COLO829 (cell line): ENCODE results near the gene BCL10.
"Not testable (repeated sequence)": the region's sequence is repeated elsewhere in the genome, so short reads cannot be mapped to it uniquely, and the experiment has no call there.

Source experiments
- DNase-seq: peaks from one replicate; pipeline ENCODE4 v3.0.0; 2012; ENCODE audit warnings: low spot score

Gene BCL10

DNA sequence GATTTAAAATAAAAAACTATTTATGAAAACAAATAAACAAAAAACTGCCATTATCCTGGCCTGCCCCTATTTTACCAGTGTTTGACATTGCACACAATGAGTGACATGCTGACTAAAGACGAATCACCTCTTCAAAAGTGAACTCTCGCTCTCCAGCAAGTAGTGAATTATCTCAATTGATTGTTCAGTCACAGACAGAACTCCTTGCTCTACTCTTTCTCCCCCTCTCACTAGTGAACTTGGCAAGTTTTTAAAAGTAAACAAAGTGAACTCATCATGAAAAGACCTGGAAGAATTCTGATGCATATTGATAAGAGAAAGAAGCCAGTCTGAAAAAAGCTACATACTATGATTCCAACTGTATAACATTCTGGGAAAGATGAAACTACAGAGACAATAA lies 12.3 kb downstream of the BCL10 start:
- DNase-seq: no peak

DNA sequence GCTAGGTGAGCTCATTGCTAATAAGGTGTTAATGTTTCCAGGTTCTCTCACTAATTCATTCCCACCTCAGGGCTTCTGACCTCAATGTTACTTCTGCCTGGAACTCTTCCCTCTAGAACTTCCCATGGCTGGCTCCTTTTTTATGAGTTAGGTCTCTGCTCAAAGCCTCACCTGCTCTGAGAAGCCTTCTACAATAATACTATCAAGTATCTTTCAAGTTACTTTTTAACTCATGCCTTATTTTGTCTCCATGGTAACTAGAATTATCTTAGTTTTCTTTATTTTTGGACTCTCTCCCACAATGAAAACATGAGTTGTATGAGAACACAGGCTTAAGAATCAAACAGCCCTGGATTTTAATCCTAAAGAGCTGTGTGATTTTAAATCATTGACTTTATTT lies 13.4 kb downstream of the BCL10 start:
- DNase-seq: no peak

GRCh38 chr1:85259912-85260274 lies 16.5 kb downstream of the BCL10 start:
- DNase-seq: no peak

GRCh38 chr1:85259118-85259911 lies 17.1 kb downstream of the BCL10 start, which contains the start of gene C1orf52:
TSS of gene C1orf52 (minus strand) at chr1:85259662. CDS start at chr1:85259633, 29 bp downstream.
- DNase-seq: peak; percentile 69

GRCh38 chr1:85258536-85259117 lies 17.8 kb downstream of the BCL10 start:
- DNase-seq: no peak

DNA sequence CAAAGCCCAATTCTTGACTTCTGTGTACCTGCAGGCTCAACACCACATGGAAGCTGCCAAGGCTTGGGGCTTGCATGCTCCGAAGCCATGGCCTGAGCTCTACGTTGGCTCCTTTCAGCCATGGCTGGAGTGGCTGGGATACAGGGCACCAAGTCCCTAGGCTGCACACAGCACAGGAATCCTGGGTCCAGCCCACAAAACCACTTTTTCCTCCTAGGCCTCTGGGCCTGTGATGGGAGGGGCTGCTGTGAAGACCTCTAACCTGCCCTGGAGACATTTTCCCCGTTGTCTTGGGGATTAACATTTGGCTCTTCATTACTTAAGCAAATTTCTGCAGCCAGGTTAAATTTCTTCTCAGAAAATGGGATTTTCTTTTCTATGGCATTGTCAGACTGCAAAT lies 27.4 kb downstream of the BCL10 start:
- DNase-seq: not testable (repeated sequence)

DNA sequence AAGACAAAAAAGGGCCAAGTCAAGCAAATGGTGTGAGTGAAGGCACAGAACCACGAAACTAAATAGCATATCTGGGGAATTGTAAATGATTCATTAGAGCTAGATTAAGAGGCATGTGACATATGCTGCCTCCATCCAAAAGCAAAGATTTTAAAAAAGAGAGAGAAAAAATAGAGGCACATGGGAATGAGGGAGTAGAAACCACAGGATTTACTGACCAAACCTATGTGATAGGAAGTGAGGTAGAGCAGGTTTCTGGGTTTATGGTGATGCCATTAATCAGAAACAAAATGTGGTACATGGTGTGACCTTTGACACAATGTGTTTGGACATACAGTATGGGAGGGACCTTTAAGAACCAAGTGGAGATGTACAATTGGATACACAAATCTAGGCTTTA lies 30.5 kb downstream of the BCL10 start:
- no peak for DNase-seq

DNA sequence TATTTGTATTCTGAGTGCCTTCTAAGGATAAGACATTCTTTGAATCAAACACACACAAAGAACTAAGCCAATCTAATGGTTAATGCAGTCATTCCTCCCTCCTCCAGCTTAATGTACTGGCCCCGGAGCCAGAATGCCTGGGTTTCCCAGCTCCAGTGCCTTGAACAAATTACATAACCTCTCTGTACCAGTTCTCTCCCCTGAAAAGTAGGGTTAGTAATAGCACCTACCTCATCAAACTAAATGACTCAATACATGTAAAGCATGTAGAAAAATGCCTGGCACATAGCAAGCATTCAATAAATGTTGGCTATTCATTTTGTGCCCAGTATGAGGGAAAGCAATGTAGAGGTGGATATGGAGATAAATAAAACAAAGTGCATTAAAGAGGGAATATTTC lies 31.0 kb downstream of the BCL10 start:
- no peak for DNase-seq

GRCh38 chr1:85244271-85245061 lies 32.0 kb downstream of the BCL10 start:
- no peak for DNase-seq

DNA sequence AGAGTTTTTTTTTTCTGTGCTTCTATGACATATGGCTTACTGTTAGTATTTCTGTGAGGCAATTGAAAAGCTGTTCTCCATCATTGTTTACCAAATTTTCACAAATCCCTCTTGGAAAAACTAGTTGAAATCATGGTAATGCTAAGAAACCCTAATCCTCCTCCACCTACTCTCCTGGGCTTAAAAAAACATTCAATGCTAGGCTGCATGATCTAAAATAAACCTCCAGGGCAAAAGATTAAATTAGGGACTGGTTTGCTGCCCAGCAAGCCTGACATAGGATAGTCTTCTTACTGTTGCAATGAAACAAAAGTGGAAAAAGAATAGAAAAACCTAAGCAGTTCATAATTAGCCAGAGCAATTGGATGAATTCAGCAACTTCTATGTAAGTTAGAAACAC lies 33.1 kb downstream of the BCL10 start:
- no peak for DNase-seq

DNA sequence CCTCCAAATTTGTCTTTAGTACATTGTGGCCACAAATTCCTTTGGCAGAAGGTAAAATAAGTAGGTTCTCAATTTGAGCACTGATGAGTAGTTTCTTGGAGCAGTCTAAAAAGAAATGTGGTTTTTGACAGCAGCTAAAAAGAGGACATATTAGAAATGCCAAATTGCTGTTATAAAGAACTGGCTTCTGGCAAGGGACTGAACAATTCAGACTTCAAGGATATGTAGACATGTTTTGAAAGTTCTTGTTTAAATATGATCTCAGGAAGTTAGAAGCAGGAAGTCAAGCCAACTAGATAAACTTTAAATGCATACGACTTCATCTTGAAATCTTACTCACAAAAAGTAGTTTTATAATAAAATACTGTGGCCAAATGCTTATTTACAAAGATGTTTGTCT lies 35.8 kb downstream of the BCL10 start:
- no peak for DNase-seq

DNA sequence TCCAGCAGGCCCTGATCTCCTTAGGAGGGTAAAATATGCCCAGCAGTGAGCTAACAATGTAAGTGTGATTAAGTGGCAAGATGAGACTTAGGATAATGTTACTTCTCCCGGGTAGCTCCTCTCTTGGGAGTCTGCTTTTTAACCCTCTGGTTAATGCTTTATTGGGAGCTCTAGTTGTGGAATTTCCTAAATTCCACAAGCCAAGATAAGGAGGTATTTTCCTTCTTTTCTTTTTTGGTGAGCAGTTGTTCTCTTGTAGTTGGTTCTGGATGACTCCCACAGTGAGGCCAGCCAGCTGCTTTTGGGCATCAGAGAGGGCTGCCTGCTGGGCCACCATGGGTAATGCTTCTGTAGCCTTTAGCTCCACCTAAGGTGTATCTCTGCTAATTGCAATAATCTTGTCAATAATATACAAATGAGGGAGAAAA lies 36.2 kb downstream of the BCL10 start:
- DNase-seq: no peak

- no peak for DNase-seq
Observed at GRCh38 chr1:85237613-85238012, 38.8 kb downstream of the BCL10 start.

DNA sequence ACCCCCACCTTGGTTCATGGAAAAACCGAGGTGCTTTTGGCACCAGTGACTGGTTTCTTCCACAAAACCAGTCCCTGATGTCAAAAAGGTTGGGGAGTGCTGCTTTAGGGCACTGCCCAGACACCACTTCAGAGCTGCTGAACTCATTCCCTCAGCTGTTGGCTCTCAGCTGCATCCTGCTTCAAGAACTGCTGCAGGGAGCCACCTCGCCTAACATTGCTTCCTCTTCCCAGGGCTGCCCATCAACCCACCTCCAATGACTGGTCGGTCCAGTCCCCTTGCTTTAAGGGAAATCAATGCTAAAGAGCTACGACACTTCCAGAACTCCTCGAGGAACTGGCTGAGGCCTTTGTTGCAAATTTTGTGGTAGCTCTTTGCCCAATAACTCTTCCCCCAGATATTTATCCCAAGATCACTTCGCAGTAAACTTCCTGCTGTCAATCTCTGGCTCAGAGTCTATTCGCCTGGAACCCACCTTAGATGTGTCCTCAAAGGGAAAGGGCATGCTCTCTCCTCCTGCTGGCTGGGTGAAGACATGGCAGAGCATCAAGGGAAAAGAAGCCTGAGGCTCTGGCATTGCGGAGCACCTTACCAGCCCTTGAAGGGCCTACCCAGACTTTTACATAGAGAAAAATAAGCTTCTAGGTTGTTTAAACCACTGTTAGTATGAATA lies 46.0 kb downstream of the BCL10 start:
- no peak for DNase-seq

DNA sequence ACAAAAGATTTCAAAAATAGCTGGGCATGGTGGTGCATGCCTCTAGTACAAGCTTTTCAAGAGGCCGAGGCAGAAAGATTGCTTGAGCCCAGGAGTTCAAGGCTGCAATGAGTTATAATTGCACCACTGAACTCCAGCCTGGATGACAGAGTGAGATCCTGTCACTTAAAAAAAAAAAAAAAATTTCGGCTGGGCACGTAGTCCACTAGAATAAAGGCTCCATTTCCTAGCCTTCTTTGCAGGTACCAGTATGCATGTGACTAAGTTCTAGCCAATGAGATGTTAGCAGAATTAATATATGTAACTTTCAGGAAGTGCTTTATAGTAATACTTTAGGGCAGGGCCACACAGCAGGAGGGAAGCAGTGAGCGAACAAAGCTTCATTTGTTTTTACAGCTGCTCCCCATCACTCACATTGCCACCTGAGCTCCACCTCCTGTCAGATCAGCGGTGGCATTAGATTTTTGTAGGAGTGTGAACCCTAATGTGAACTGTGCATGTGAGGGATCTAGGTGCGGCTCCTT lies 46.8 kb downstream of the BCL10 start:
- no peak for DNase-seq

- DNase-seq: no peak
Observed at GRCh38 chr1:85228972-85229371, 47.5 kb downstream of the BCL10 start.

DNA sequence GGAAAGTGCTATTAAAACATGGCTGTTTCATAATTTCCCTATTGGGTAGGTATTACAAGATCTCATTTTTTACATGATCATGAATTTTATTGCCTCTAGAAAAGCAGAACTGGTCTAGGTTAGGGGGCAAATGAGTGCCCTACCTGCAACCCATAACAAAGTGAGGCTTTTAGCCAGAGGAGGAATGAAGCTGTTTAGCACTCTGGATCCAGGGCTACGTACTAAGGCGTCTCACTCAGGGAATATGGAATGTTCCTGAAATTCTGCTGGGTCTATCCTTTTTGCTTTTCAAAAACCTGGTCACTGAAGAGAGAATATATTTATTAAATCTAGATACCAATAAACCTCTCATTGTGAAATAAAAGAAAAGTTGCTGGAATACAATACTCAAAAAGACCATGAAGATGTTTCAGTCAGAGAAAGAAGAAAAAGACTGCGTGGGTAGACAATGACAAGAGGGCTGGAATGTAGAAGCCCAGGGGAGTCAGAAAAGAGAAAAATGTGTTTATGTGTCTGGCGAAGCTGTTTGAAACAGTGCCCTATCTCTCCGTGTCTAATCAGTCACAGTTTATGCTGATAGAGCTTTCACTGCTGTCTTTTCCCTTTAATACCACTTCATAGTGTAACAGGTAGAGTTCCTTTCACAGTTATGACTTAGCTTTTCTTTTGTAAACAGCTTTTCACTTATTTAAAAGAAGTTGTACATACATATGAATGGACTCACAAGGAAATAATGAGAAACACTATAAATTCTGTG lies 50.6 kb downstream of the BCL10 start:
- no peak for DNase-seq

DNA sequence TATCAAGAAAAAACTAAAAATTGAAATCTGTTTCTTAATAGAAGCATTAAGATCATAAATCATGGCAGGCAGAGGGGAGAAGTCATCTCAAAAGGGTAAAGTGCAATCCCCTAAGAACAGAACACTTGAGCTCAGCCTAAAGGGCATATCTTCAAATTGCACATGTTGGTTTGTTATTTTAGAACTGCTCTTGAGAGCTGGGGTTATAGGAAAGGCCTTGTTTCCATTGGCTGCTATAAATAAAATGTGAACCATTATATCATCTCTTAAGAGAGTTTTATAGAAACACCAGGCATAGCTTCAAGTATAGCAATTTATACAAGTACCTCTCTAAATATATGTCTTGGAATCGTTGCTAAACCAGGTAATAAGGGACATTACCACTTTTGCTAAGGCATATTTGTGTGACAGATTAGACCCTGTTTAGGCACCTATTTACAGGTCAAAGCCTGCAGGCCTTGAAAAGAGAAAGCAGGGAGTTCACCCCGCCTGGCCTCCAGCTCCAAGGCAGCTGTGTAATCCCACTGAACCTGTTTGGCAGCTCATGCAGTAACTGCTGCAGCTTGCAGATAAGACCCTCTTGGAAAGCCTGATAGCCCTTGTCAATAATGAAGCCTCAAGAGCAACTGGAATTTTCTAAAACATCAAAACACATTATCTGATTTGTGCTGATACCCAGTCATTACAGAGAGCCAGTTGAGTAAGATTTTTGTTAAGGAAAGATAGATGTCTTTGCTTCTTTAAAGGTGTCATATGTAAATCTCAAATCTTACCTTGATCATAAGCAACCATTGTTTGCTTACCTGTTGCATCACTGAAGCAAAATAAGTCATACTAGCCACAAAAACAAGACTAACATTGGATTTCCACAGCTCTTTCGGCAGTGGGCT lies 51.5 kb downstream of the BCL10 start:
- no peak for DNase-seq

- DNase-seq: no peak
Observed at GRCh38 chr1:85224295-85224694, 52.1 kb downstream of the BCL10 start.

- no peak for DNase-seq
Observed at GRCh38 chr1:85223334-85223733, 53.1 kb downstream of the BCL10 start.
